NCI-H1436 treated with DMSO at 0.1 percent for 48 hours (cell line): Measurements from ENCODE around the gene ZNF746.

ENCODE experiments used
- DNase-seq: peaks from one replicate; lab custom pipeline; 2025; lab: John Stamatoyannopoulos, UW

The ZNF746 gene

DNA sequence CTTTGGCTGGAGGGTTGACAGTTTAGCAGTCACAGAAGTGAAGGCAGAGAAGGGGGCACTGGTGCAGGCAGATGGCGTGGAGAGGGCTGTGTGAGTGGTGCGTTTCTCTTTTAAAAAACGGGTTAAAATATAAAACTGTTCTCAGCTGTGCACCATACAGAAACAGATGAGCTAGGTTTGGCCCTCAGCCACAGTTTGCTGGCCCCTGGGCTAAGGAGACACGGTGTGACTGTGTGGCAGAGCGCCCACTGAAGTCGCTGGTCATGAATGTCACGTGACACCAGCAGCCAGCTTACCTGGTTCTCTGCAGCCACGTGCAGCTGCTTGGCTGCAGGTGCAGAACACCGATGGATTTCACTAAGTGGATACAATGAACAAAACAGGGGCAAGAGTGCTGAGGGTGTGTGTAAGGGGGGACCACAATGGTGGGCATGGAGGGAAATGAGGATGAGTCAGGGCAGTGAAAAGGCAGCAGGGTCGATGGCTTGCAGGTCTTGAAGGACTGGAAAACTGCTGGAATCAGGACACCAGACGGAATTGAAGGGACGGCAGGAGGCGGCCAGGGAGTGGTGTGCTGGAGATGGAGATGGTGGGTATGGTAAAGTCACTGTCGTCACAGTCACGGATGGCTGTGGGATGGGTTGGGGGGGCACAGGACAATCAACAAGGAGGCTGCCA lies 7.4 kb downstream of the ZNF746 start:
- DNase-seq: no peak

- no peak for DNase-seq
Measured at GRCh38 chr7:149489391-149490024, 8.1 kb downstream of the ZNF746 start.

DNA sequence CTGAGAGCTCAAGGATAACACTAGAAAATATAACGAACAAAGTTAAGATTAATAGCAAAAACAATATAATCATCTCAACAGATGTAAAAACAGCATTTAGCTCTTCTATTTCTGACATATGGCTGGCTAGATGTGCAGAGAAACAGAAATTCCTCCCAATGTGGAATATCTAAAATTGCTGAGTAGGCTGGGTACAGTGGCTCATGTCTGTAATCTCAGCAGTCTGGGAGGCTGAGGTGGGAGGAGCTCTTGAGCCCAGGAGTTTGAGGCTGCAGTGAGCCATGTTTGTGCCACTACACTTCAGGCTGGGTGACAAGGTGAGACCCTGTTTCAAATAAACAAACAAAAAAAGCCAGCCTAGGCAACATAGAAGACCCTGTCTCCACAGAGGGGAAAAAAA lies 18.0 kb downstream of the ZNF746 start:
- no peak for DNase-seq

DNA sequence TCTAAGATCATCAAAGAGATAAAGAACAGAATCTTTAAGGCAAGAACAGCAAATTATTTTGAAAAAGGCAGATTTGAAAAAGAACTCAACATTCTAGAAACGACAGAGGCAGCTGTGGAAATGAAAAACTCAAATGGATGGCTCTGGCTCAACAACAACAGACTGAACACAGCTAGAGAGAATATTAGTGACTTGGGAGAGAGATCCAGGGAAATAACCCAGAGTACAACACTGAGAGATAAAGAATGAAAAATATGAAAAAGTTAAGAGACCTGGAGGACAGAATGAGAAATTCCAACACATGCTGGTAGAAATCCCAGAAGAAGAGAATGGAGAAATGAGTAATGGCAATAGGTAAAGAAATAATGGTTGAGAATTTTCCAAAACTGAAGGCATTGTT lies 18.9 kb downstream of the ZNF746 start:
- DNase-seq: no peak

DNA sequence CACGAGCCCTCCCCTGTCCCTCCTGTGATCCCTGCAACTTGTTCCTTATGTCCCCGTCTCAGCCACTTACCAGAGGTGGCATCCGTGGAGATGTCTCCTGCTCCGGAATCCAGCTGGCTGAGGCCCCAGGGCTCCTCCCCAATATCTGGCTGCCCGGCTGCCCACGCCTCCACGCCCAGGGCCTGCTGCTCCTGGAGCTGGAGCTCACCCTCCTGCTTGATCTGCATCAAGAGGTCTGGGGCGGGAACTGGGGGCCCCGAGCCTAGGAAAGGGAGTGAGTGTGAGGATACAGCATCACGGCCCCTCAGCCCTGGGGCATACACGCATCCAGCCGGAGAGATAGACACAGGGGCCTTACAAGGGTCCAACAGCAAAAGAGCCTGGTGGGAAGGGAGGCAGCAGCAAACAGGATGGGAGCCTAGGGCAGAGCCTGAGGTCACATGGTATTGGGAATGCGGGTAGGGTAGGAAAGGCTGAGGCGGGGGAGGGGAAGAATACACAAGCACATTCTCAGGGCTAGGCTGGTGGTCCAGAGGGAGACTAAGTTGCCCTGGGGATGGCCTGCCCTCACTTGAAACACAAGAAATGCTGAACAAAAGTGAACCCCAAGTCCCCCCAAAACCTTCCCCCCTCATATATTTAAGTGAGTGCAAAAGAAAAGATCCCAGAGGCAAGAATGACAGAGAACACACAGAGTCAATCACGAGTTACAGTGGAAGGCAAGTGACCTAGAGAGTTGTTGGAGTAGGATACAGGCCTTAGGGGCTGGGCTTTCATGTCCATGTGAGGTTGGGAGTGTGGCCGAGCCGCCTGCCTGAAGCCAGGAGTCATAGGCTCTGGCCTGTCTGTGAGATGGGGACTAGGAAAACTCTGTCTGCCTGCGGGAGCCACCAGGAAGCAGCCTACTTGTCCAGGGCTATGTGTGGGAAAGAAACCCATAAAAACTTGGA lies 19.8 kb downstream of the ZNF746 start:
- DNase-seq: no peak

DNA sequence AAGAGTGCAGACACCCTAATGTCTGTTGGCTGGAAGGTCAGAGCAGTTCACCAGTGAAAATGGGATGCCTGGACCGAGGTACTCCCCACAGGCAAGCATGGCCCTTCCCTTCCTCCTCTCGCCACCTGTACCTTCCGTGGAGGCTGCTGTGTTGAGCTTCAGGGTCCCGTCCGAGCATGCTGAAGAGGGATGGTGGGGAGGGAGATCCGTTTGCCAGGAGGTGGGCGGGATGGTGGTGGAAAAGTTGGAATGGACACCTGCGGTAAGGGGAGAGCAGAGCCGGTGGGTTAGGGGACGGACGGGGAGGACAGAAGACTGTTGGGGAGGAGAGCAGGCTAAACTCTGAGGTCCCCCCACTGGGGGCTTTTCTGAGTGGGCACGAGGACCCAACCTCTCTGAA lies 20.8 kb downstream of the ZNF746 start:
- DNase-seq: no peak

GRCh38 chr7:149475121-149476045 lies 22.2 kb downstream of the ZNF746 start:
- DNase-seq: no peak

- DNase-seq: no peak
Measured at GRCh38 chr7:149474309-149475120, 23.1 kb downstream of the ZNF746 start.

GRCh38 chr7:149473251-149473650 lies 24.4 kb downstream of the ZNF746 start:
- DNase-seq: no peak

DNA sequence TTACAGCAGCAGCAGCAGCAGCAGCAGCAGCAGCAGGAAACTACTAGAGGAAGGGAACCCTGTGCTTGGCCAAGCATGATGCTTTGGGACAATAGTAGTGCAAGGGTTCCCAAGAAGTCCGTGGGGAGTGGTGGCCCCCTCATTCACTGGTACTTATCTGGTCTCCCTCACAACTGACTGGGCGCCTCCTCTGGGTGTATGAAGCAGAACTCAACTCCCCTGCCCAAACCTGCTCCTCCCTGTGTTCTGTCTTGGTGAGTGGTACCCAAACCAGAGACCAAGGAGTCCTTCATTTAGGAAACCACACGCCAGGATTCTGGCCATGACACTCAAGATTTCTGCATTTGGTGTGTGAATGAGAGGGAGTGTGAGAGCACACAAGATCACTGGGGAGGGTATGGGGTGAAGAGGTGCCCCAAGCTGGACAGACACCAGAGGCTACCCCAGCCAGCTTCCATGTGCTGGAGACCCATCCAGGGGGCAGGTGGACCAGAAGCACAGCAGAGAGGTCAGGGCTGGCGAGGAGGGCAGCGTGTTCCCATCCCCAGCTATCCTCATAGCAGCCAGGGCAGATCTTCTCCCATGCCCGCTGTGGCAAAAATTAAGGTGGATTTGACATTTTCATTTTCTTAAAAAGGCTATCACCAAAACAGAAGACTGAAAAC lies 26.2 kb downstream of the ZNF746 start:
- DNase-seq: no peak

- no peak for DNase-seq
Measured at GRCh38 chr7:149469806-149470205, 27.8 kb downstream of the ZNF746 start.

DNA sequence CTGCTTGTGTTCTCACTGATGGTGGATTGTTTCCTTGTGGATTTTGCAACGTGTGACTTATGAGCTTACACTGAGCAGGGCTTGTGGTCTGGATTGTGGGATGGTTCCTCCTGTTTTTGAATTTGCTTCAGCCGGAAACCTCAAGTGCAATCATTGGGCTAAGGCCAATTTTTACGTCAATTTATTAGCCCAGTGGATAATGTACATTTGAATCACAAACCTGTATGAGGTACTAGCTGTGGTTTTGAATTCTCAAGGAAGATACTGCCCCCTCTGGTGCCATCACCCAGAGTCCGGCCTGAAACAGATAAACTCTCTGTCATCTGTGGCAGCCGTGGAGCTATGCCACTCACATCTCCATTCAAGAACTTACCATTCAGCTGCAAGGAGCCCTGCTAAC lies 29.4 kb downstream of the ZNF746 start:
- DNase-seq: no peak

DNA sequence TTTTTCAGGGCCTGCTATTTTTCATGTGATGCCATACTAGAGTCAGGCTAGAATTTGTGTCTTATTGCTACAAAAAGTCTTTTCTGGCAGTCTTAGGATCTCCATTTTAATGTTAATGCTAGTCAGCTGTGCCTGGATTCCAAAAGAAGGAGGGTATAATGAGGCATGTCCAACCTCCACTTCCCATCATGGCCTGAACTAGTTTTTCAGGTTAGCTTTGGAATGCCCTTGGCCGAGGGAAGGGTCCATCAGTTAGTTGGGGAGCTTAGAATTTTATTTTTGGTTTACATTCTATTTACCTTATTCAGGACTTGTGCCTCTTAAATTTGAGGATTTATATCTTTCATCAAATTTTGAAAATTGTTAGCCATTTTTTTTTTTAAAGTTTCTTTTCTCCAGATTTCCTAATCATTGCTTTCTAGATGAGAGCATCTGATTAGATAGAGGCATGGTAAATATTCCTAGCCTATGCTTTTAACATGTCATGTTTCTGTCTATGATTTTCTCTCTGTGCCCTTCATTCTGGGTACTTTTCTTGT lies 30.2 kb downstream of the ZNF746 start:
- DNase-seq: no peak

DNA sequence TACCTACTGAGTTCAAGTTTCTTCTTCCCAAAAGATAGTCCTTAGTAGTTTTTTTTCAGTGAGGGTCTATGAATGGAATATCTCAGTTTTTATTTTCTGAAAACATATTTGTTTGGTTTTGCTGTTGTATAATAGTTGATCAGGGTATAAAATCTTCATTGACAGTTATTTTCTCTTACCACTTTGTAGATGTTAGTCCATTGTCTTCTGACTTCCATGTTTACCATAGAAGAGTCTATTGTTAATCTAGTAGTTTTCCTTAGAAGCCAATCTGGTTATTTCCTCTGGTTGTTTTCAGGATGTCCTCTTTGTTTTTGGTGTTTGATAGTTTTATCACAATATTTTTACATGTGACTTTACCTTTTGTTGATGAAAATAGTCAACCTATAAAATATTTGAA lies 31.2 kb downstream of the ZNF746 start:
- no peak for DNase-seq

DNA sequence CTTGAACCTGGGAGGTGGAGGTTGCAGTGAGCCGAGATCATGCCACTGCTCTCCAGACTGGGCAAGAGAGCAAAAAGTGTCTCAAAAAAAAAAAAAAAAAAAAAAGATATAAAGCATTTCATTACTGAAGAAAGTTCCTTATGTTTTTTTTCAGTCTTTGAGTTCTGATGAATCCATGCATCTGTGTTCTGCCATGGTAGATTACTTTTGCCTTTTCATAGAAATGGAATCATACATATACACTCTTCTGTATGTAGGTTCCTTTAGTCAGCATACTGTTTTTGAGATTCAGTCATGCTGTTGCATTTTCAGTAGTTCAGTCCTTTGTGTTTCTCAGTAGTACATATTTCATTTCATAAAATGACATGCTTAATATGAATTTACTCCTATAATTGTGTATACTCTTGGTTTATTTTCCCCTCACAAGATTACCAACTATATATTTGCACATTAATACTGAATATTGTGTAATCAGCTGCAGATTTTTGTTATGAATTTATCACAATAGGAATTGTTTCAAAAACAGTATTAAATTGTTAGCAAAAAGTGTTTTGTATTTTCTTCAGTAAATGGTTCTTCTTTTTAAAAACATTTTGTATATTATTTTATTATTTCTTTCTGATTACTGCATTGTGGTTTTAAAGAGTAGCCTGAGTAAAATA lies 34.0 kb downstream of the ZNF746 start:
- no peak for DNase-seq

DNA sequence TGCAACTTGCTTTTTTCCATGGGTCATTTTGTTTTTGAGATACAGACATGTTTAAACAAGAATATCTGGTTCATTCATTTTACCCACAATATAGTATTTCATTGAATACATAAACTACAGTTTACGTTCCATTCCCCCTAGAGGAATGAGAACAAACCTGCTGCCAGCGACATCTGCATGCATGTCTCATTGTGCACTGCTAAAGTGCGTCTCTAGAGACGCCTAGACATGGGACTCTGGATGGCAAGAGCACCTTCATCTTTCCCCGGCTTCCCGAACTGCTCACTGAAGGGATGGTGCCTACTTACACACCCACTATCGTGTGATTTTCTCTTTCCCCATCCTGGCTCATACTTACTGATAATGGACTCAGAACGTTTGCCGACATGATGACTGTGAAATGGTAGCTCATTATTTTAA lies 35.5 kb downstream of the ZNF746 start:
- no peak for DNase-seq

- DNase-seq: no peak
Measured at GRCh38 chr7:149460493-149461277, 36.9 kb downstream of the ZNF746 start, which contains the start of gene ZNF777. ZNF777 (minus strand) TSS chr7:149461062; CDS start chr7:149456022, 5,040 bp downstream.
